RKO (cell line): ENCODE measurements around the gene VARS1.
"Not testable (repeated sequence)": the region's sequence is repeated elsewhere in the genome, so short reads cannot be mapped to it uniquely, and the experiment has no call there.

Experiments
- DNase-seq: peaks from one replicate; pipeline ENCODE4 v3.0.0-alpha.2; 2016; ENCODE audit warnings: low spot score

VARS1 gene

DNA sequence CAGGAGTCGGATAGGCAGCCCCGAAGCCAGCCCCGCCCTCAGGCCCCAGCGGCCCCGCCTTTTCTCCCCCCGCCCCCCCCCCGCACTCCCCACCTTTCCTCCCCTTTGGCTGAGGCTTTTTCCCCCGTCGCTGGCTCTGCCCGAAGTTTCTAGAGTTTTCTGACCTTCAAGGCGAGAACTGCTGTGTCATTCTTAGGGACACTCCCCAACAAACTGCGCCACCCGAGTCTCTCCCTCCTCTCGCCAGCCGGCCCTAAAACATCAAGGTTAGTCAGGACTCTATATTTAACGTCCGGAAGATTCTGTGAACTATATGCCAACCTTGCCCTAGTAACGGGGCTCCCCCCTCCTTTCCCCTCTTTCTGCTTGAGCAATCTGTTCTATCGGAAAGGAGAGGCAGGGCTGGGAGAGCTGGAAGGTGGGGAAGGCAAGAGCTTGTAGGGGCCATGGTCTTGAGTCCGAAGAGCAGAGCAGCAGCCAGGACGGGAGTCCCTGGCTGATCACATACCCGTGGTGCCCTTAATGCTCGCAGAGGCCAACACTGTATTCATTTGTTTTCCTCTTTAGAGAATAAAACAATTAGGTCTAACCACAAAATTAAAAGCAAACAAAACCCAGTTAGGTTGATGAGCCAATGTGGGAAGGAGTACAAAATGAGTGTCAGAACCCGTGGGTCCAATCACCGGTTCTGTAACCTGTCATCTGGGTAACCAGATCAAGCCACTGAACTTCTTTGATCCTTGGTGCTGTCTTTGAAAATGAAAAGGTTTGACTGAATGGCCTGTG lies 26.7 kb upstream of the VARS1 start:
- DNase-seq = peak; percentile 89

GRCh38 chr6:31821301-31822035 lies 25.9 kb upstream of the VARS1 start:
- peak; percentile 67 for DNase-seq

GRCh38 chr6:31820399-31820798 lies 24.8 kb upstream of the VARS1 start:
- not testable (repeated sequence) for DNase-seq

DNA sequence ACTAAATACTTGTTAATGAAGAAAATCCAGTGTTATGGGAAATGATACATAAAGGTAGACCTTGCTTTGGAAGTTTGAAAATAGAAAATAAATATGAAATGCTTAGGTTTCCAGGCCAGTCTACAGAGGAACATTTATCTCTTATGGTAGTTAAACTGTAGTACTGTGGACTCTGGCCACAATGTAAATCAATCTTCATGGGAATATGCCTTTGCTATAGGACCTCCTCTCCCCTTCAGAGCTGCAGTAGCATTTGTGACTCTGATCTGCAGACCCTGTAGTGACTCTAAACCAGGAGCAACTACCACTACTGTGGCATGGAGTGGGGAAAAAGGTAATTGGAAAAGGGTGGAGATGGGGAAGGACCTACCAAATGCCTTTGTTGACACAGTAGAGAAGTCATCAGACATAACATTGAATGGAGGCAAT lies 24.3 kb upstream of the VARS1 start:
- no peak for DNase-seq

DNA sequence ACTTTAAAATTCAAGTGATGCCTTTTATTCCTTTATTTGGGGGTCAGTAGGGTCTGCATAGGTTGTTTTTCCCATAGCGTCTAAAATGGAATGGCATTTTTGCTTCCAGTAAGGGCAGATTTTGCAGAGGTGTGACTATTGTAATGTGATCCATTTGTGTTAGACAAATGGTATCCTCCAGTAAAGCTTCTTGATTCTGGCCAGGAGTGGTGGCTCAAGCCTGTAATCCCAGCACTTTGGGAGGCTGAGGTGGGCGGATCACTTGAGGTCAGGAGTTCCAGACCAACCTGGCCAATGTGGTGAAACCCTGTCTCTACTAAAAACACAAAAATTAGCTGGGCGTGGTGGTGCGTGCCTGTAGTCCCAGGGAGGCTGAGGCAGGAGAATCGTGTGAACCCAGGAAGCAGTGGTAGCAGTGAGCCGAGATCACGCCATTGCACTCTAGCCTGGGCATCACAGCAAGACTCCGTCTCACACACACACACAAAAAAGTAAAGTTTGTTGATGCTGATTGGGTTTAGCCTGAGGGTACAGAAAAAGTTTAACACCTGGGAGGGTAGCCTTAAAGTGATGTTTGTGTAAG lies 22.5 kb upstream of the VARS1 start:
- DNase-seq = not testable (repeated sequence)

GRCh38 chr6:31817133-31817928 lies 21.8 kb upstream of the VARS1 start:
- not testable (repeated sequence) for DNase-seq

GRCh38 chr6:31815025-31815838 lies 19.7 kb upstream of the VARS1 start, which contains the start of the genes HSPA1A and HSPA1L:
Gene HSPA1A (plus strand): TSS chr6:31815543. CDS start chr6:31815757, 214 bp downstream.
Gene HSPA1L (minus strand): TSS chr6:31815283. CDS start chr6:31811972, 3,311 bp downstream.
- no peak for DNase-seq

DNA sequence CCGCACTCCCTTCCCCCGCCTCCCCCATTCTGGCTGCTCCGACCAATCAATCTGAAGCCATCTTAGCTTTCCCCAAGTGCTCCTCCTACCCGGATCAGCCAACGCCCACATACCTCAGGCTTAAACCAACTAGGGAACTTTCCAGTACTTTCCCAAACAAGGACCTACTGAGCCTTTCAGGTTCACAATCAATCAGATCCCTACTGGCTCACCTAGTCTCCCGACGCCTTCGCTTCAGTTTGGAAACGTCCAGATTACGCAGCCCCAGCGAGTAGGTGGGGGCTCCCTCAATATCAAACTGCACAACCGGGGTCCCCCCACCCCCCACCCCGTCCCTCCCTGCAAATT lies 19.1 kb upstream of the VARS1 start:
- DNase-seq = no peak

DNA sequence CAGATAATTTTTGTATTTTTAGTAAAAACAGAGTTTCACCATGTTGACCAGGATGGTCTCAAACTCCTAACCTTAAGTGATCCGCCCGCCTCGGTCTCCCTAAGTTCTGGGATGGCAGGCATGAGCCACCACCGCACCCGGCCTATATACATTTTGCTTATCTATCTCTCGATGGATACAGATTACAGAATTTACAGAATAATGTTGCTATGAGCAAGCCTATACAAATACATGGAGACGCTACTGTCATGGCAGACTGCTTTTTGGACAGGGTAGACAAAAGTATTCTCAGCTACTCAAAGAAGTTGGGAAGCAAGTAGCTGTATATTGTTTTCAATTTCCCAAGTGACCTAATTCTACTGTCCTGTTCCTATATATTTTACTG lies 17.9 kb upstream of the VARS1 start:
- DNase-seq = no peak

DNA sequence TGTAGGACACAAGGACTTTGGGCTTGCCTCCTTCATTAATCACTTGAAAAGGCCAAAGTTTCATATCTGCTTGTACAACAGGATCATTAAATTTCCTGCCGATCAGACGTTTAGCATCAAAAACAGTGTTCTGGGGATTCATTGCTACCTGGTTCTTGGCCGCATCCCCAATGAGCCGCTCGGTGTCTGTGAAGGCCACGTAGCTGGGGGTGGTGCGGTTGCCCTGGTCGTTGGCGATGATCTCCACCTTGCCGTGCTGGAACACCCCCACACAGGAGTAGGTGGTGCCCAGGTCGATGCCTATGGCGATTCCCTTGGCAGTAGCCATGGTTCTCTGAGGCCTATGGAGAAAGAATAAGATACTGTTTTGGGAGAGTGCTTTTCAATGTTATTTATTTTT lies 16.1 kb upstream of the VARS1 start:
- DNase-seq = no peak

GRCh38 chr6:31808599-31808998 lies 13.0 kb upstream of the VARS1 start:
- DNase-seq = not testable (repeated sequence)

DNA sequence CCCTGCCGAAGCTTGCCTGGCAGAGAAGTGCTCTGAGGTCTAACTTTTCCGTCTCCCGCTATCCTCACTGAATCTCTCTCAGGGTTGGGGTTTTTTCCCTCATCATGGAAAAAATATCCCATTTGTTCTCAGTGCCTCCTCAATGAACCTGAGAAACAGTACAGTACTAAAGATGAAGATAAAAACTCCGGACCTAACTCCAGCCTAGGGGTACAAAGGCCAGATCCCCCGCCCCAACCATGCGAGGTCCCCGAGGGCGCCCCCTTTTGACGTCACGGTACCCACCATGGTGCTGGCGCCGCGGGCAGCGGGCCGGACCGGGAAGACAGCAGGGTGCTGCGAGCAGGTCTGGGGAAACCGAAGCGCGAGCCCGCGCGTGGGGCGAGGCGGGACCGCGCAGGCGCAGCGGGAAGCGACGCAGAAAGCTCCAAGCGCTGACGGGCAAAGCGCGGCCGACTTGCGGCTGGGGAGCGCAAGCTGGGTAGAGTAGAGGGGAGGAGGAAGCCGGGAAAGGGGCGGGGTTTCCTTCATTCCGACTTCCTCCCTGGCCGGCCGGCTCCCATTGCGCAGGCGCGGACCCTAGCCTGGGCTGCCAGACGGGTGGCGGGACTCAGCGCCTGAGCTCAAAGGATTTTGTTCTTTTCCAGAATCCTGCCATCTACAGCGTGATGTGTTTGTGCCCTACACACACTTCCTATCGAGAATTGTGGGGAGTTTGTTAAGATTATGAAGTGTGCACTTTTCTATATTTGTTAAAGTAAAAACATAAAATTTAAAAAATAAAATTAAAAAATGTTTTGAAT lies 11.1 kb upstream of the VARS1 start, which contains the start of gene LSM2:
TSS of gene LSM2 (minus strand) at position 497 of the 803 bp plus-strand sequence. CDS start at position 288, 209 bp downstream.
- DNase-seq = peak; percentile 96

DNA sequence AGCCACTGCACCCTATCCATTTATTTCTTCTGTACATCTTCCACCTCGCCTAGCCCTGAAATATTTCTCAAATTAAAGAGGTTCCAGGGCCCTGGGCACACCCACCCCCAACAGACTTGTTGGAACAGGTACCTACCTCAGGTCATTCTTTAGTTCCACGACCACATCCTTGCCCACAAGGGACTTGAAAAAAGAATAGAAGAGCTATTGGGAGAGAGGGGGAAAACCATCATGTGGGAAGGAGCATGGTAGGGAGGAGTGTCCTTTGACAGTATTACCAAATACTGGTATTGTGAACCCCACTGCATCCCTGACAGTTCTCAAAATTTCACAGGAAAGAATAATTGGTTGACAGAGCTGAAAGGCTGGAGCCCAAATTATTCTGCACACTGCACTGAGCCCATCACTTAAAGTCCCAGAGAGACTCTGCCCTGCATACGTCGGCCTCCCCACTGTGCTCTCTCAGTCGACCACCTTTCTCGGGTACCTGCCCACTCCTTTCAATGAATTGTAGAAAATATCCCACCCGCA lies 10.5 kb upstream of the VARS1 start:
- DNase-seq = no peak

GRCh38 chr6:31801031-31801927 lies 5.7 kb upstream of the VARS1 start:
- not testable (repeated sequence) for DNase-seq

- DNase-seq = no peak
Observed at GRCh38 chr6:31799781-31800180, 4.2 kb upstream of the VARS1 start.

- DNase-seq = no peak
Observed at GRCh38 chr6:31797588-31797987, 2.0 kb upstream of the VARS1 start.

GRCh38 chr6:31796993-31797385 lies 1.4 kb upstream of the VARS1 start:
- no peak for DNase-seq

GRCh38 chr6:31794866-31795615 lies 511 bp downstream of the VARS1 start:
- DNase-seq = no peak
